Astrocyte (in vitro differentiated cells and primary cell): ENCODE data around the gene CTDSPL. TPM values are rescaled to one million over a fixed set of nuclear protein-coding genes. Genes with fewer than 3 reads are reported as not detected.
"Not testable (repeated sequence)": the region's sequence is repeated elsewhere in the genome, so short reads cannot be mapped to it uniquely, and the experiment has no call there.

Experiments used
- DNase-seq: peaks from one replicate; pipeline ENCODE4 v3.0.0-alpha.2; 2010; ENCODE audit warnings: low read depth
- FAIRE-seq: peaks from 2 replicates; lab custom pipeline; 2011; peaks lifted over from hg19 to GRCh38; lab: Jason Lieb, UNC
- H2AFZ ChIP-seq: 2 replicates; pipeline ENCODE4 v1.6.0; 2012; ENCODE audit warnings: low read depth, low read length, inconsistent platforms
- H3K27ac ChIP-seq: 2 replicates; pipeline ENCODE4 v1.5.1; 2011; ENCODE audit warnings: low read depth, low read length, inconsistent platforms
- H3K27me3 ChIP-seq: 2 replicates; pipeline ENCODE4 v1.6.0; 2011; ENCODE audit warnings: low read length, inconsistent platforms; ENCODE audit not compliant: insufficient read depth
- H3K36me3 ChIP-seq: 2 replicates; pipeline ENCODE4 v1.5.1; 2011; ENCODE audit warnings: low read length, inconsistent platforms; ENCODE audit not compliant: insufficient read depth
- H3K4me1 ChIP-seq: 2 replicates; pipeline ENCODE4 v1.5.1; 2011; ENCODE audit warnings: low read length, inconsistent platforms; ENCODE audit not compliant: insufficient read depth
- H3K4me2 ChIP-seq: 2 replicates; pipeline ENCODE4 v1.6.0; 2012; ENCODE audit warnings: low read length, inconsistent platforms
- H3K4me3 ChIP-seq: 2 replicates; pipeline ENCODE4 v1.5.1; 2011; ENCODE audit warnings: low read depth, mild to moderate bottlenecking, low read length, inconsistent platforms; ENCODE audit not compliant: insufficient read depth
- H3K79me2 ChIP-seq: 2 replicates; pipeline ENCODE4 v1.6.0; 2012; ENCODE audit warnings: mild to moderate bottlenecking, low read length, inconsistent platforms; ENCODE audit not compliant: insufficient read depth
- H3K9ac ChIP-seq: 2 replicates; pipeline ENCODE4 v1.6.0; 2012; ENCODE audit warnings: mild to moderate bottlenecking, low read length, inconsistent platforms
- H3K9me3 ChIP-seq: 2 replicates; pipeline ENCODE4 v1.5.1; 2012; ENCODE audit warnings: low read depth, mild to moderate bottlenecking, low read length, inconsistent platforms; ENCODE audit not compliant: insufficient read depth
- H4K20me1 ChIP-seq: 2 replicates; pipeline ENCODE4 v1.6.0; 2012; ENCODE audit warnings: low read length, inconsistent platforms; ENCODE audit not compliant: insufficient read depth
- H3K27ac Mint-ChIP-seq: one replicate; pipeline ENCODE4 v1.8.0; 2021; ENCODE audit warnings: mild to moderate bottlenecking, mixed read lengths; ENCODE audit not compliant: unreplicated experiment
- H3K27me3 Mint-ChIP-seq: one replicate; pipeline ENCODE4 v1.8.0; 2021; ENCODE audit warnings: low read depth, mixed read lengths; ENCODE audit not compliant: unreplicated experiment
- H3K36me3 Mint-ChIP-seq: one replicate; pipeline ENCODE4 v1.8.0; 2021; ENCODE audit warnings: low read depth, mixed read lengths; ENCODE audit not compliant: unreplicated experiment
- H3K4me1 Mint-ChIP-seq: one replicate; pipeline ENCODE4 v1.8.0; 2021; ENCODE audit warnings: low read depth, mixed read lengths; ENCODE audit not compliant: unreplicated experiment
- H3K4me3 Mint-ChIP-seq: one replicate; pipeline ENCODE4 v1.8.0; 2021; ENCODE audit warnings: mild to moderate bottlenecking, moderate library complexity, mixed read lengths; ENCODE audit not compliant: unreplicated experiment
- H3K9me3 Mint-ChIP-seq: one replicate; pipeline ENCODE4 v1.8.0; 2021; ENCODE audit warnings: mild to moderate bottlenecking, mixed read lengths; ENCODE audit not compliant: unreplicated experiment
- CTCF ChIP-seq: IDR thresholded peaks from 2 replicates; pipeline ENCODE4 v1.5.1; 2011; ENCODE audit warnings: low read depth, mild to moderate bottlenecking, inconsistent platforms, low read length, moderate library complexity; ENCODE audit not compliant: insufficient read depth
- EZH2 ChIP-seq: IDR thresholded peaks from 2 replicates; pipeline ENCODE4 v1.6.1; 2012; ENCODE audit warnings: mild to moderate bottlenecking, low read length, inconsistent platforms; ENCODE audit not compliant: insufficient read depth
- total RNA-seq: library from RNA; stranded (reverse); gene quantifications from 2 replicates; pipeline ENCODE4 v1.2.1, GENCODE V29; 2021

CTDSPL gene
- total RNA-seq, 1 donor from 2014 or later: 37.9 TPM

GRCh38 chr3:37813403-37813802, 48.3 kb upstream of the CTDSPL start:
- peaks cover 3% of the 10 kb centered on the region for H3K4me1 Mint-ChIP-seq
- H3K4me3 Mint-ChIP-seq: no peak overlapping the region
- Histone ChIP-seq H2AFZ (no peak overlapping the region), H3K9me3 (no peaks in the 10 kb centered on the region), H3K36me3 (no peaks in the 10 kb centered on the region), H3K27me3 (peaks cover 7% of the 10 kb centered on the region), H4K20me1 (no peaks in the 10 kb centered on the region), H3K9ac (no peak overlapping the region), H3K4me1 (peaks cover 3% of the 10 kb centered on the region), H3K4me3 (no peak overlapping the region), H3K27ac (no peak overlapping the region), H3K4me2 (no peak overlapping the region), H3K79me2 (no peaks in the 10 kb centered on the region)
- DNase-seq (no peak), FAIRE-seq (no peak)
- no peaks in the 10 kb centered on the region for H3K9me3 Mint-ChIP-seq
- H3K27me3 Mint-ChIP-seq: peaks cover 21% of the 10 kb centered on the region
- H3K36me3 Mint-ChIP-seq: peaks cover 6% of the 10 kb centered on the region
- H3K27ac Mint-ChIP-seq: no peak overlapping the region
- TF ChIP-seq EZH2 (no peak), CTCF (no peak)

GRCh38 chr3:37814547-37814946, 47.1 kb upstream of the CTDSPL start:
- no peaks in the 10 kb centered on the region for H3K79me2 ChIP-seq
- H3K4me1 Mint-ChIP-seq: peaks cover 3% of the 10 kb centered on the region
- H4K20me1 ChIP-seq: no peaks in the 10 kb centered on the region
- peaks cover 21% of the 10 kb centered on the region for H3K27me3 Mint-ChIP-seq
- no peaks in the 10 kb centered on the region for H3K9me3 Mint-ChIP-seq
- no peak overlapping the region for H3K27ac ChIP-seq
- H3K4me2 ChIP-seq: no peak overlapping the region
- peak; percentile 38 for TF ChIP-seq CTCF
- TF ChIP-seq EZH2: no peak
- H2AFZ ChIP-seq: no peak overlapping the region
- H3K36me3 Mint-ChIP-seq: peaks cover 7% of the 10 kb centered on the region
- H3K27me3 ChIP-seq: peaks cover 7% of the 10 kb centered on the region
- H3K36me3 ChIP-seq: no peaks in the 10 kb centered on the region
- H3K4me1 ChIP-seq: peaks cover 3% of the 10 kb centered on the region
- no peak overlapping the region for H3K9ac ChIP-seq
- no peaks in the 10 kb centered on the region for H3K9me3 ChIP-seq
- no peak overlapping the region for H3K4me3 Mint-ChIP-seq
- H3K27ac Mint-ChIP-seq: no peak overlapping the region
- no peak overlapping the region for H3K4me3 ChIP-seq
- no peak for FAIRE-seq
- DNase-seq: no peak

GRCh38 chr3:37815156-37815555, 46.5 kb upstream of the CTDSPL start:
- not testable (repeated sequence) for H4K20me1 ChIP-seq, H3K36me3 Mint-ChIP-seq, FAIRE-seq, DNase-seq, H3K9me3 Mint-ChIP-seq, H3K9ac ChIP-seq, H3K27ac ChIP-seq, H3K36me3 ChIP-seq, H3K27me3 ChIP-seq, H3K9me3 ChIP-seq, H3K27ac Mint-ChIP-seq, H3K79me2 ChIP-seq, H2AFZ ChIP-seq, H3K4me1 ChIP-seq, H3K4me3 ChIP-seq, H3K4me3 Mint-ChIP-seq, H3K4me1 Mint-ChIP-seq, H3K4me2 ChIP-seq
- H3K27me3 Mint-ChIP-seq: peaks cover 21% of the 10 kb centered on the region
